Measurements from ENCODE around the gene SMYD5. TPM values are rescaled to one million over a fixed set of nuclear protein-coding genes. Genes with fewer than 3 reads are reported as not detected.

The SMYD5 gene
- total and polyA plus RNA-seq, 7 donors, result 14.7 to 42.0 (median 19.7) TPM

- no peak overlapping the region for H3K27ac ChIP-seq
- H3K27me3 ChIP-seq (ENCODE audit: insufficient read depth in 3 of 3, low read length in 2 of 3), result no peaks in the 10 kb centered on the region
- TF ChIP-seq CTCF (IDR thresholded peaks at IDR 0.05), result no peak
- ATAC-seq, result no peak
- no peak for DNase-seq
- no peaks in the 10 kb centered on the region for H3K9me3 ChIP-seq
- H3K4me1 ChIP-seq, result no peaks in the 10 kb centered on the region
- WGBS, 3 donors, result 79 to 88% (median 80%) methylated on average over 14 of the region's 14 CpGs
- intact Hi-C loops (cut with DNase I), result no loop called here
- H3K36me3 ChIP-seq (ENCODE audit: insufficient read depth in 1 of 2, low read depth in 1 of 2), result peaks cover 3 to 68% of the 10 kb centered on the region in 2 donors
- no peak overlapping the region for H3K4me3 ChIP-seq
Observed at GRCh38 chr2:73228631-73229030, 14.6 kb downstream of the SMYD5 start.

DNA sequence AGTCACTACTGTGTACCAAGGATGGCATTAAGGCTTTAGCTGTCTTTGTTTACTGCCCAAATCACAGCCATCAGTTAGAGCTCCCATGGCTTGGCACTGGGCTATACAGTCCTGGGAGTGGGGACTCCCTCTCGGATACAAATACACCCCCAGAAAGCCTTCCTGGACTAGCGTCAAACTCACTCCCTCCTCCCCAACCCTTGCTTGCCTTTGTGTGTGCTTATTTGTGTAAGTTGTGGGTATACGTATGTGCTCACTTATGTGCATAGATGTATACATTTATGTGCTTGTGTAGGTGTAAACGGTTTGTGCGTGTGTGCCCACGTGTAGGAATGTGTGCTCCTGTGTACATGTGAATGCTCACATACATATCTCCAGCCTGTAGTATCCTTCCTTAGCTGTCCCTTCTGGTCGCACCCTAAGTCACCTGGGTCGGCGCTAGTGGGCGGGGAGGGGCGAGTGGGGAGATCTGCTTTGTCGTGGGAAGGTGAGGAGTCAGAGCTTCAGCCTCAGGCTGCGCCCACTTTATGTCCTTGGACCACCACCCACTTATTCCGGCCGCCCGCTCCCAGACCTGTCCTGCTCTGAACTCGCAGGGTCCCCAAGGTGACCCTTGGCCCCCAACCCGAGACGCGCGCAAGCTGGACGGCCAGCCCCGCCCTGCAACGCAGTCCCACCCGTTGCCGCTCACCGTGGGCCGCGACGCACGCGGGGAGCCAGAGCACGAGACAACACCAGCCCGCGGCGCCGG lies 18.5 kb downstream of the SMYD5 start:
- Histone ChIP-seq H3K36me3 (ENCODE audit: insufficient read depth in 1 of 2, low read depth in 1 of 2) (peaks cover 0 to 36% of the 10 kb centered on the region in 2 donors), H3K4me3 (peak overlapping the region; percentile 91), H3K4me1 (peaks cover 25% of the 10 kb centered on the region), H3K9me3 (no peaks in the 10 kb centered on the region), H3K27me3 (ENCODE audit: insufficient read depth in 3 of 3, low read length in 2 of 3) (no peaks in the 10 kb centered on the region), H3K27ac (peak overlapping the region; percentile 95)
- TF ChIP-seq CTCF (IDR thresholded peaks at IDR 0.05), result no peak
- intact Hi-C loops (cut with DNase I), result loop anchor here in 1 of 2 donors (2.0 kb wide), 1 partner anchor 18 kb away; the partner anchor contains the start of gene SMYD5
- peak in 1 of 2 donors; percentile 50 for DNase-seq
- peak in 3 of 4 donors; percentile 2 to 15 (median 10) for ATAC-seq
- WGBS, 3 donors, result 1 to 3% (median 2%) methylated on average over 31 to 37 of the region's 37 CpGs

DNA sequence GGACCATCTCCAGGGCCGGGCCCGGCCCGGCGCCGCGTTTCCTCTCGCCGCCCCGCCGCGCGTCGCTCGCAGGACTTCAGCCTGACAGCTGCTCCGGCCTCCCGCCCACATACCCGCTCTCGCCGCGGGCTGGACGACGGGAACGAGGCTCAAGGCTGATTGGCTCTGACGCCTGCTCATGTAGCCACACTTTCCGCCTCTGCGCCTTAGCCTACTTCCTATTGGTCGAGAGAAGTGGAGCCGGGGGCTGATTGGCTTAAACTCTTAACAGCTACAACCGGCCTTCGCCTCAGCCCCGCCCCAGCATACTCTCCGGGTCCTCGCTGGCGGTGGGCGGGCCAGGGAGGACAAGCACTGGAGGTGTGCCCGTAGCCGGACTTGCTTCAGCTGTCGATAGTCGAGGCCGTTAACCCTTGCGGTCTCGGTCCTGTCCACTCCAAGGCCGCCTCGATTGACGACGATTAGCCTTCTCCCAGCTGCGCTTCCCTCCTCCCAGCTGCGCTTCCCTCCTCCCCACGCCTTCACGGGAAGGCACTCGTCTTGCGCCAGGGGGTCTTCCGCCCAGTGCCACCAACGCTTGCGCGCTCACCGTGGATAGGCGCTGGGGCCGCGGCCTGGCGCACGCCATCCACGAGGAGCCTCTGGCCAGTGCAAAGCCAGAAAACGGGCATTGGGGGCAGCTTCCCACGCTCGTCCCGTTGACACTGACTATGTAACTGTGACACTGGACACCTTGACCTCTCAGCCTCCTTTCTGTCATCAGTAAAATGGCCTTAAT lies 19.3 kb downstream of the SMYD5 start, which contains the start of gene PRADC1:
PRADC1 (minus strand) TSS at position 86 of the 778 bp plus-strand sequence; CDS start at position 7, 79 bp downstream.
- Histone ChIP-seq H3K36me3 (ENCODE audit: insufficient read depth in 1 of 2, low read depth in 1 of 2) (peaks cover 0 to 29% of the 10 kb centered on the region in 2 donors), H3K9me3 (no peaks in the 10 kb centered on the region), H3K27me3 (ENCODE audit: insufficient read depth in 3 of 3, low read length in 2 of 3) (no peaks in the 10 kb centered on the region), H3K27ac (peak within 1 kb of the TSS; percentile 95), H3K4me3 (peak within 1 kb of the TSS; percentile 91), H3K4me1 (peaks cover 33% of the 10 kb centered on the region)
- intact Hi-C loops (cut with DNase I), result loop anchor here in 1 of 2 donors (2.0 kb wide), 1 partner anchor 19 kb away; the partner anchor contains the start of gene SMYD5
- no peak for TF ChIP-seq CTCF (IDR thresholded peaks at IDR 0.05)
- ATAC-seq, result peak; percentile 91 to 95 (median 94)
- WGBS, 3 donors, result 0 to 1% (median 0%) methylated on average over 56 to 67 of the region's 67 CpGs
- DNase-seq, result peak; percentile 98 to 99

- intact Hi-C loops (cut with DNase I), result loop anchor here in 1 of 2 donors (2.0 kb wide), 1 partner anchor 19 kb away; the partner anchor contains the start of gene SMYD5
- H3K4me3 ChIP-seq, result peak within 1 kb of the TSS; percentile 91
- no peak for TF ChIP-seq CTCF (IDR thresholded peaks at IDR 0.05)
- DNase-seq, result peak; percentile 88 to 92
- H3K27ac ChIP-seq, result peak within 1 kb of the TSS; percentile 95
- H3K36me3 ChIP-seq (ENCODE audit: insufficient read depth in 1 of 2, low read depth in 1 of 2), result peaks cover 2 to 27% of the 10 kb centered on the region in 2 donors
- no peaks in the 10 kb centered on the region for H3K9me3 ChIP-seq
- peaks cover 40% of the 10 kb centered on the region for H3K4me1 ChIP-seq
- WGBS, 3 donors, result 0% methylated on average over 66 to 69 of the region's 69 CpGs
- H3K27me3 ChIP-seq (ENCODE audit: insufficient read depth in 3 of 3, low read length in 2 of 3), result no peaks in the 10 kb centered on the region
- ATAC-seq, result peak; percentile 81 to 89 (median 82)
Observed at GRCh38 chr2:73233932-73234832, 20.1 kb downstream of the SMYD5 start, which contains the start of gene CCT7. Gene CCT7 (plus strand): TSS chr2:73234308. CDS start chr2:73234379, 71 bp downstream.

Data from psoas muscle (tissue), 8 donors.